Loucy (cell line): Measurements from ENCODE around the gene GPR171.

Source experiments
- H2AFZ ChIP-seq: fragments of 200-600 bp; sonication (generic); 2 replicates; pipeline ENCODE4 v1.6.0; 2016; ENCODE audit warnings: antibody characterized with exemption, mild to moderate bottlenecking, low read length, moderate library complexity
- H3F3A ChIP-seq: fragments of 200-600 bp; 2 replicates; pipeline ENCODE4 v1.6.0; 2016; ENCODE audit warnings: antibody characterized with exemption, low read depth, mild to moderate bottlenecking
- H3K27me3 ChIP-seq: fragments of 200-600 bp; sonication (generic); 2 replicates; pipeline ENCODE4 v1.6.1; 2014; ENCODE audit warnings: low read length, mild to moderate bottlenecking; ENCODE audit not compliant: insufficient read depth, poor library complexity, severe bottlenecking
- H3K36me3 ChIP-seq: fragments of 200-600 bp; sonication (generic); 2 replicates; pipeline ENCODE4 v1.6.1; 2016; ENCODE audit warnings: low read length; ENCODE audit not compliant: insufficient read depth
- H3K4me1 ChIP-seq: fragments of 200-600 bp; sonication (generic); 2 replicates; pipeline ENCODE4 v1.5.1; 2014; ENCODE audit warnings: low read length, mild to moderate bottlenecking; ENCODE audit not compliant: insufficient read depth, poor library complexity, severe bottlenecking
- H3K4me2 ChIP-seq: fragments of 200-600 bp; sonication (generic); 2 replicates; pipeline ENCODE4 v1.6.0; 2014; ENCODE audit warnings: antibody characterized with exemption, low read length, low read depth, mild to moderate bottlenecking; ENCODE audit not compliant: poor library complexity, severe bottlenecking
- H3K4me3 ChIP-seq: fragments of 200-600 bp; sonication (generic); 2 replicates; pipeline ENCODE4 v1.5.1; 2014; ENCODE audit warnings: low read length, mild to moderate bottlenecking, mixed read lengths; ENCODE audit not compliant: poor library complexity, severe bottlenecking
- H3K79me2 ChIP-seq: fragments of 200-600 bp; sonication (generic); 2 replicates; pipeline ENCODE4 v1.6.1; 2014; ENCODE audit warnings: low read length; ENCODE audit not compliant: insufficient read depth
- H3K9ac ChIP-seq: fragments of 200-600 bp; sonication (generic); 2 replicates; pipeline ENCODE4 v1.6.0; 2014; ENCODE audit warnings: mild to moderate bottlenecking, low read depth, low read length, moderate library complexity; ENCODE audit not compliant: poor library complexity, severe bottlenecking
- H3K9me2 ChIP-seq: fragments of 200-600 bp; sonication (generic); replicated peaks from 2 replicates; pipeline ENCODE4 v1.6.1; 2016; ENCODE audit warnings: low read depth, low read length, mixed read lengths
- H3K9me3 ChIP-seq: fragments of 200-600 bp; sonication (generic); 2 replicates; pipeline ENCODE4 v1.6.1; 2014; ENCODE audit warnings: mild to moderate bottlenecking, antibody characterized with exemption, low read length, low read depth; ENCODE audit not compliant: insufficient read depth
- H4K20me1 ChIP-seq: fragments of 200-600 bp; sonication (generic); 2 replicates; pipeline ENCODE4 v1.6.0; 2014; ENCODE audit warnings: antibody characterized with exemption, low read length, mild to moderate bottlenecking; ENCODE audit not compliant: insufficient read depth, poor library complexity, severe bottlenecking
- EZH2phosphoT487 ChIP-seq: fragments of 200-600 bp; IDR thresholded peaks from 2 replicates; pipeline ENCODE4 v1.6.1; 2018; ENCODE audit warnings: antibody characterized with exemption, mild to moderate bottlenecking, moderate library complexity, borderline replicate concordance
- TF ChIP-seq, protein P1 (sequence below): fragments of 200-600 bp; sonication (generic); conservative IDR thresholded peaks from 2 replicates; pipeline ENCODE4 v1.5.1; 2014; ENCODE audit warnings: mild to moderate bottlenecking, antibody characterized with exemption, low read length

GPR171 gene

DNA sequence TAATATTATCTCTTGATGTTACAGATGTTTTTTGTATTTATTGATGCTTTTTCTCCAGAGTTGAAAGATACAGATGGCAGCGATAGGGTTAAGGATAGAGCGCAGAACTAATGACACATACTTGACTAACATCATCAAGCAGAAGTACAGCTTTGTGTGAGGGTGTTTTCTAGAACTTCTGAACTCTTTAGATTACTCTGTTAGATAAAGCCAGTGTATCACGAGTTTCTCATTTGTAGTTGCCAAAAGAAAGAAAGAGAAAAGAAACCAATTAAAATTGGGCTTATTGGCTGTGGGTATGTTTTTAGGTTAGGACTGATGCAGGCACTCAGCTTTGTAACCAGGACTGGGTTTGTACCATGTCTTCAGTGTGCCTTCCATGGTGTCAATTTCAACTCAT lies 6.6 kb upstream of the GPR171 start:
- H2AFZ ChIP-seq, result no peak overlapping the region
- H3K4me2 ChIP-seq, result no peak overlapping the region
- peaks cover 11% of the 10 kb centered on the region; the same call in 1 of the 2 replicates for H3K36me3 ChIP-seq
- H3K79me2 ChIP-seq, result no peaks in the 10 kb centered on the region
- H3K4me3 ChIP-seq, result no peak overlapping the region
- H4K20me1 ChIP-seq, result no peaks in the 10 kb centered on the region
- H3K4me1 ChIP-seq, result peaks cover 7% of the 10 kb centered on the region
- H3K9me3 ChIP-seq, result no peaks in the 10 kb centered on the region
- H3K27me3 ChIP-seq, result no peaks in the 10 kb centered on the region
- no peak overlapping the region for H3K9ac ChIP-seq
- no peaks in the 10 kb centered on the region for H3K9me2 ChIP-seq
- no peaks in the 10 kb centered on the region for H3F3A ChIP-seq
- TF ChIP-seq, protein P1, sequence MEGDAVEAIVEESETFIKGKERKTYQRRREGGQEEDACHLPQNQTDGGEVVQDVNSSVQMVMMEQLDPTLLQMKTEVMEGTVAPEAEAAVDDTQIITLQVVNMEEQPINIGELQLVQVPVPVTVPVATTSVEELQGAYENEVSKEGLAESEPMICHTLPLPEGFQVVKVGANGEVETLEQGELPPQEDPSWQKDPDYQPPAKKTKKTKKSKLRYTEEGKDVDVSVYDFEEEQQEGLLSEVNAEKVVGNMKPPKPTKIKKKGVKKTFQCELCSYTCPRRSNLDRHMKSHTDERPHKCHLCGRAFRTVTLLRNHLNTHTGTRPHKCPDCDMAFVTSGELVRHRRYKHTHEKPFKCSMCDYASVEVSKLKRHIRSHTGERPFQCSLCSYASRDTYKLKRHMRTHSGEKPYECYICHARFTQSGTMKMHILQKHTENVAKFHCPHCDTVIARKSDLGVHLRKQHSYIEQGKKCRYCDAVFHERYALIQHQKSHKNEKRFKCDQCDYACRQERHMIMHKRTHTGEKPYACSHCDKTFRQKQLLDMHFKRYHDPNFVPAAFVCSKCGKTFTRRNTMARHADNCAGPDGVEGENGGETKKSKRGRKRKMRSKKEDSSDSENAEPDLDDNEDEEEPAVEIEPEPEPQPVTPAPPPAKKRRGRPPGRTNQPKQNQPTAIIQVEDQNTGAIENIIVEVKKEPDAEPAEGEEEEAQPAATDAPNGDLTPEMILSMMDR, result no peak
- no peak for TF ChIP-seq EZH2phosphoT487

DNA sequence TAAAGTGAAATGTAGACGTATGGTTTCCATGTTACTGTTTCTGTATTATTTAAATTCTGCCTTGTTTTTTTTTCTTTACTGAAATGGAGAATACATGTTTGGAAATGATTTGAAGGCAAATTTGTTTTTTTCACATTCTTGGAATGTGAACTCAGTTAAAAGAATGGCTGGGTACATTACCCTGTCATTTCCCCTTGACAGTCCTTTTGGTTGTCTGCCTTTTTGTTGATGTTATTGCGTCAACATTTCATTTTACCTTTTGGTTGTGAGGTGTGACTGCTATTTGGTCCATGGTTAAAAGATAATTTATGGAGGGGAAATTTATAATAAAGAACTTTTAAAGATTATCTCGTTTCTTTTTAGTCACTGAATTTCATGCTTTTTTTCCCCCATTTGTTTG lies 3.2 kb upstream of the GPR171 start:
- Histone ChIP-seq H3K27me3 (no peaks in the 10 kb centered on the region), H2AFZ (no peak overlapping the region), H3K9me3 (no peaks in the 10 kb centered on the region), H3K79me2 (no peaks in the 10 kb centered on the region), H3K9me2 (no peaks in the 10 kb centered on the region), H3K9ac (no peak overlapping the region), H3K36me3 (peaks cover 7% of the 10 kb centered on the region; the same call in 1 of the 2 replicates), H3K4me3 (no peak overlapping the region), H3K4me2 (no peak overlapping the region), H3F3A (0 out of 2 replicates have a peak, but pooled peaks cover under 1% of the 10 kb centered on the region), H3K4me1 (peaks cover 11% of the 10 kb centered on the region), H4K20me1 (no peaks in the 10 kb centered on the region)
- TF ChIP-seq, protein P1, result no peak

DNA sequence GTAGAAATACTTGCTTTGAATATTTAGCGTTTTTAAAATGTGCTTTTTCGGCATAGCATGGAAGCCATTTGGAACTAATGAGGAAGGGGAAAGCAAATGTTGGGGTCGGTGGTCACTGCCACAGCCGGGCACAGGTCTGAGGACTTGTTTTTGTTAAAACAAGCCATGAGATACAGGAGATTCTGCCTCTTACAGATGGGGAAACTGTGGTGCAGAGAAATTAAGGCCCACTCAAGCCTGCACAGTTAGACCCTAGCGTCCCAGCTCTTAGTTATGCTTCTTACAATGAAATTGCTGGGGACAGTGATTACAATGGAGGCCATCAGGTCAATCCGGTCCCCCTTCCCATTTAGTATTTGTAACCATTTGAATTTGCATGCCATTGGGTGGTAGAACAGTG lies 2.5 kb upstream of the GPR171 start:
- H3K4me2 ChIP-seq, result no peak overlapping the region
- H3K79me2 ChIP-seq, result no peaks in the 10 kb centered on the region
- H3K27me3 ChIP-seq, result no peaks in the 10 kb centered on the region
- H3K4me3 ChIP-seq, result no peak overlapping the region
- no peaks in the 10 kb centered on the region for H4K20me1 ChIP-seq
- no peaks in the 10 kb centered on the region for H3K9me2 ChIP-seq
- H3K4me1 ChIP-seq, result peaks cover 7% of the 10 kb centered on the region
- H3F3A ChIP-seq, result 0 out of 2 replicates have a peak, but pooled peaks cover 3% of the 10 kb centered on the region
- peaks cover 7% of the 10 kb centered on the region; the same call in 1 of the 2 replicates for H3K36me3 ChIP-seq
- H3K9ac ChIP-seq, result no peak overlapping the region
- TF ChIP-seq, protein P1, result no peak
- no peak for TF ChIP-seq EZH2phosphoT487
- H3K9me3 ChIP-seq, result no peaks in the 10 kb centered on the region
- no peak overlapping the region for H2AFZ ChIP-seq
